GM12864 (cell line): ENCODE measurements around the gene PREPL.

Experiments used
- DNase-seq: peaks from one replicate; pipeline ENCODE4 v3.0.0-alpha.2; 2011; ENCODE audit warnings: low read depth
- H3K4me3 ChIP-seq: 2 replicates; pipeline ENCODE4 v1.5.1; 2011; ENCODE audit warnings: mild to moderate bottlenecking, low read depth, low read length, control low read depth
- TF ChIP-seq, protein P1 (sequence below): IDR thresholded peaks from 2 replicates; pipeline ENCODE4 v1.5.1; 2011; ENCODE audit warnings: low read depth, mild to moderate bottlenecking, moderate library complexity, low read length, control low read depth, inconsistent platforms; ENCODE audit errors: missing control alignments

The PREPL gene

DNA sequence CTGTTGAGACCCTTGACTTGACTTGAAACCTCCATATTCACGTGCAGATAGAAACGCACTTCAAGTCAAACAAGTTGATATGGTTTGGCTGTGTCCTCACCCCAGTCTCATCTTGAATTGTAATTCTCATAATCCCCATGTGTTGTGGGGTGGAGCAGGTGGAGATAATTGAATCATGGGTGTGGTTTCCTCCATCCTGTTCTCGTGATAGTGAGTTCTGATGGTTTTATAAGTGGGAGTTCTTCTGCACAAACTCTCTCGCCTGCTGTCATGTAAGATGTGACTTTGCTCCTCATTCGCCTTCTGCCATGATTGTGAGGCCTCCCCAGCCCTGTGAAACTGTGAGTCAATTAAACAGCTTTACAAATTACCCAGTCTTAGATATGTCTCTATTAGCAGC, 64.6 kb downstream of the PREPL start:
- DNase-seq: no peak
- H3K4me3 ChIP-seq: no peak overlapping the region
- TF ChIP-seq, protein P1, sequence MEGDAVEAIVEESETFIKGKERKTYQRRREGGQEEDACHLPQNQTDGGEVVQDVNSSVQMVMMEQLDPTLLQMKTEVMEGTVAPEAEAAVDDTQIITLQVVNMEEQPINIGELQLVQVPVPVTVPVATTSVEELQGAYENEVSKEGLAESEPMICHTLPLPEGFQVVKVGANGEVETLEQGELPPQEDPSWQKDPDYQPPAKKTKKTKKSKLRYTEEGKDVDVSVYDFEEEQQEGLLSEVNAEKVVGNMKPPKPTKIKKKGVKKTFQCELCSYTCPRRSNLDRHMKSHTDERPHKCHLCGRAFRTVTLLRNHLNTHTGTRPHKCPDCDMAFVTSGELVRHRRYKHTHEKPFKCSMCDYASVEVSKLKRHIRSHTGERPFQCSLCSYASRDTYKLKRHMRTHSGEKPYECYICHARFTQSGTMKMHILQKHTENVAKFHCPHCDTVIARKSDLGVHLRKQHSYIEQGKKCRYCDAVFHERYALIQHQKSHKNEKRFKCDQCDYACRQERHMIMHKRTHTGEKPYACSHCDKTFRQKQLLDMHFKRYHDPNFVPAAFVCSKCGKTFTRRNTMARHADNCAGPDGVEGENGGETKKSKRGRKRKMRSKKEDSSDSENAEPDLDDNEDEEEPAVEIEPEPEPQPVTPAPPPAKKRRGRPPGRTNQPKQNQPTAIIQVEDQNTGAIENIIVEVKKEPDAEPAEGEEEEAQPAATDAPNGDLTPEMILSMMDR: no peak

DNA sequence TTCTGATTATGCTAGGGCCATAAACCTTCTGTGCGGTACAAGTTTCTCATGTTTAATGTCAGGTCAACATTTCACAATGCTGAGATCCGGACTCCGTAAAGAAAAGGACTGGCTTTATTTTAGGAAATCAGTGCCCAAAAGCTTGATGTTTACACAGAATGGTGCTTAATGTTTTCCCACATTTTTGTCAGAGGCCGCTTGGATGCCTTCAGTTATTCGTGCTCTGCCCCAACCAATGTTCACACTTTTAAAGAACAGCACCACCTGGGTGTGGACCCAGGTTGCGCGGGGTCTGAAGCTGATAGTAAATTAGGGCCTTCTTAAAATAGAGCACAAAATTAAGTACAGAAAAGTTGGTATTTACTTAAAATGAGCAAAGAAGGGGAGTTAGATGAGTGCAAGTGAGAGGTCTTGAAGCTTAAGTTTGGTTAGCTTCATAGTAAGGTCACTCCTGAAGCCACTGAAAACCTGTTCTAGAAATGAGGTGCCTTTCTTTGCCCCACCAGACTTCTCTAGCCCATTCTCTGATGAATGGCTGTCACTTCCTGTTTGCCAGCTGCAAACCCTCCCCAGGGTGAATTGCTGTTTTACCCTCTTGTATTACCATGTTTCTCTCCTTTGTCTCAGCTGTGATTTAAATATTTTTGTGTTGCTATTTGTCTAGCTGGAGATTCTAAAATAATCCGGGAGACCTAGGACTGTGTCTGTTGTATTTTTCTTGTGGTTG, 65.5 kb downstream of the PREPL start:
- TF ChIP-seq, protein P1: peak; percentile 20
- H3K4me3 ChIP-seq: no peak overlapping the region
- no peak for DNase-seq

DNA sequence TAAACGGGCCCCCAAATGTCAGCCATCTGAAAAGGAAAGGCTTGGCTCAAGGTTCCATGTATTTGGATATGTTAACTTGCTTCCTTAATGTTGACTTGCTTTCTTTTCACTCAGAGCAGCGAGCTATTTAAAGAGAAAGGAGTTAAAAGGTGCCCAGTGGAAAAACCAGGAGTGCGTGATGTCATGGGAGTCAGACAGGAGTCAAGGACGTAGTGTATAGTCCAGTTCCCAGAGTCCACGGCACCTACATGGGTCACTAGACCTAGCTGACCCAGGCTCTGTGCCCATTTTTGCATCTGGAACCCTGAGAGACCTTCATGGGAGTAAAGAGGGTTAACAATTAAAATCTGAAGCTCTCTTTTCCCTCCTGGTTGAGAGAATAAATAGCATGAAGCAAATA, 66.2 kb downstream of the PREPL start:
- H3K4me3 ChIP-seq: no peak overlapping the region
- no peak for DNase-seq
- TF ChIP-seq, protein P1: no peak

DNA sequence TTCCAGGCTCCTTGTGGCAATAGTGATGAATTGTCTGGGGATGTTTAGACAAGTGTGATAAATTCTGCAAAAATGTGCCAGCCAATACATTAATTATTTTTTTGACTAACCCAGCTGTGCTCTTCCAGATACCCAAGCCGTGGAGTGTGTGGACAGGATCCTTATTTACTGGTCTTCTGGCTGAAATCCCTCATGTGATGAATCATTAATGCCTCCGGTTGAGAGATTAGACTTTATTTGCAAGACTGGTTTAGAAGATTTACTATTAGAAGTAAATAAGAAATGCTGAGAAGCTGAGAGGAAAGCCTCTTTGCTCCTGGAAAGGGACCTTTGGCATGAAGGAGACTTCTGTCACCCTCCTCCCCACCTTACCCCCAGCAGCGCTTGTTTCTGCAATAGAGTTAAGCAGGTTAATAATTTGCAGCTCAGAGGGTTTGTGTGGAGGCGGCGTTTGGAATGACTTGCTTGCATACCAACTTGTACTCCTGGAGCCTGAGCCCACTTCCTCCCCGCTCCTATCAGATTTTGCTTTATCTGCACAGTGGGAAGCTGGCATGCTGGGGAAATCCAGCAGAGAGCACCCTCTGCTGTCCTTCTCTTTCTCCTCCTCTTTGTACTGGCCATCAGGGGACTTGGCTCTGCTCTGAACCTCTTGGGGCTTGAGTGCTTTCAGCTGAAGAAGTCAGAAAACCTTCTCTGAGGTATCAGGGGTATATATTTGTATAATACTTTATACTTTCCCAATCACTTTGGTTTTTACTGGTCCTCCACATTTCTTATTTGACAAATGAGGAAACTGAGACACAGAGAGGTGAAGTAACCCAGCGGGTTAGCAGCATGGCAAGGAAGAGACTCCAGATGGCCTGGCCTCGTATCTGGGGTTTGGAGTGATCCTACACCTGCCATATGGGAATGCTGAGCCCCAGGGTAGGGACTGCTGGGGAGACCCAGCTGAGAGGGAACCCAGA, 69.7 kb downstream of the PREPL start:
- no peak for DNase-seq
- H3K4me3 ChIP-seq: no peak overlapping the region
- TF ChIP-seq, protein P1: peak; percentile 35

DNA sequence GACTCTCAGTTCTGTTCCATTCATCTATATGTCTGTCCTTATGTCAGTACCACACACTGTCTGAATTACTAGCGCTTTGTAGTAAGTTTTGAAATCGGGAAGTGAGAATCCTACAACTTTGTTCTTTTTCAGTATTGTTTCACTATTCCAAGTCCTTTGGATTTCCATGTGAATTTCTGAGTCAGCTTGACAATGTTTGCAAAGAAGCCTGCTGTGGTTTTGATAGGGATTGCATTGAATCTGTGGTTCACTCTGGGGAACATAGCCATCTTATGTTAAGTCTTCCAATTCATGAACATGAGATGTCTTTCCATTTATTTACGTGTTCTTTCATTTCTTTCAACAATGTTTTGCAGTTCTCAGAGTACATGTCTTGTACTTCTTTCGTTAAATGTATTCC, 71.0 kb downstream of the PREPL start:
- no peak overlapping the region for H3K4me3 ChIP-seq
- DNase-seq: no peak
- TF ChIP-seq, protein P1: no peak

DNA sequence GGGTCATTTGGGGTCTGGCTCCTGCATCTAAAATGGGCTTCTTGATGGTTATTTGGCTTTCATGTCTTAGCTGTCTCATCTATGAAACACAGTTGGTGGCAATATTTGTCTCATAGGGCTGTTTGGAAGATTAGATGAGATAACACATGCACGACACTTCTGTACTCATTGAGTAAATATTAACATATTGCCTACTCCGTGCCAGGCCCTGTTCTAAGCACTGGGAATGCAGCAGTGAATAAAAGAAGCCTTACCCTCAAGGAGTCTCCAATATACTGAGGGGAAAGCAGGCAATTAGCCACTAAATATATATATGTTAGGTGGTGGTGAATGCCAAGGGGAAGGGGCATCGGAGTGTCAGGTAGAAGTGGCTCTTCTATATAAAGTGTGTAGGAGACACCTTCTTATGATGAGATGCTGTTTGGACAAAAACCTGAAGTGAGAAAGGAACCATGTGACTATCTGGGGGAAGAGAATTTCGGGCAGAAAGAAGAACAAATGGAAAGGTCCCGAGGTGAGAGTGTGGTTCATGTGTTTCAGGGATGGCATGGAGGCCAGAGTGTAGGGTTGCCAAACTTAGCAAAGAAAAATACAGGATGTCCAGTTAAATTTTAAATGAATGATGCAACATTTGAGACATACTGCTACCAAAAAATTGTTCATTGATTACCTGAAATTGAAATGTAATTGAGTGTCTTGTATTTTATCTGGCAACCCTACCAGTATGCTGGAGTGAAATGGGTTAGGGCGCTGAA, 74.2 kb downstream of the PREPL start:
- no peak for DNase-seq
- TF ChIP-seq, protein P1: no peak

More for the DNA sequence above, 74.2 kb downstream of the PREPL start:
- H3K4me3 ChIP-seq: no peak overlapping the region
